ENCODE results near the gene RGR.

DNA sequence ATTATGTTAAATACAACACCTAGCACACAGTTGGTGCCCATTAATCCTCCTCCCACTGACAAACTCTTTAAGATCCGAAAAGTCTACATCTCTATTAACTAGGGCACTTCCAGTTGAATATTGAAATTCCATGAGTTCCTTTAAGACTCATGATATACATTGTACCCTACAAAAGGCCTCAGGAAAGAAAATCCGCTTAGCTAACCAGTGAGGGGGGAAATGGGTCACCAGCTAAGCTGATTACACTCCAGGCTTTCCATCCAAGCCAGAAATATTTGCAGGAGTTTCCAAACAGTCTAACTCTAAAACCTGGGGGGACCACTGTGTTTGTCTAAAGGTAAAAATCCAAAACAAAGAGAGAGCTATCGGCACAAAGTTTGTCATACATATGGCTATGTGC is 18.2 kb upstream of the RGR start:
- TF ChIP-seq CTCF (IDR thresholded peaks at IDR 0.05) (no peak), POLR2A (IDR thresholded peaks at IDR 0.05) (no peak)
